ENCODE measurements around the gene TXNDC2.
"Not testable (repeated sequence)": the region's sequence is repeated elsewhere in the genome, so short reads cannot be mapped to it uniquely, and the experiment has no call there.

TXNDC2 gene

GRCh38 chr18:9885170-9886004, at the start of gene TXNDC2:
TXNDC2 (plus strand) TSS chr18:9885973; CDS start chr18:9886681, 708 bp downstream.
- no peak for DNase-seq (ENCODE audit: low spot score)

GRCh38 chr18:9838144-9838877, 47.5 kb upstream of the TXNDC2 start:
- DNase-seq (ENCODE audit: low spot score), result peak; percentile 74

GRCh38 chr18:9839211-9839610, 46.6 kb upstream of the TXNDC2 start:
- DNase-seq (ENCODE audit: low spot score), result no peak

GRCh38 chr18:9839853-9840252, 45.9 kb upstream of the TXNDC2 start:
- no peak for DNase-seq (ENCODE audit: low spot score)

GRCh38 chr18:9841752-9842151, 44.0 kb upstream of the TXNDC2 start:
- DNase-seq (ENCODE audit: low spot score), result no peak

GRCh38 chr18:9842448-9842847, 43.3 kb upstream of the TXNDC2 start:
- no peak for DNase-seq (ENCODE audit: low spot score)

GRCh38 chr18:9845256-9845655, 40.5 kb upstream of the TXNDC2 start:
- no peak for DNase-seq (ENCODE audit: low spot score)

GRCh38 chr18:9846162-9846925, 39.4 kb upstream of the TXNDC2 start:
- DNase-seq (ENCODE audit: low spot score), result peak; percentile 13

- DNase-seq (ENCODE audit: low spot score), result no peak
Measured at GRCh38 chr18:9848170-9848879, 37.4 kb upstream of the TXNDC2 start.

GRCh38 chr18:9849407-9850283, 36.1 kb upstream of the TXNDC2 start:
- DNase-seq (ENCODE audit: low spot score), result no peak

- DNase-seq (ENCODE audit: low spot score), result no peak
Measured at GRCh38 chr18:9850309-9850708, 35.5 kb upstream of the TXNDC2 start.

GRCh38 chr18:9851511-9851910, 34.3 kb upstream of the TXNDC2 start:
- DNase-seq (ENCODE audit: low spot score), result no peak

- DNase-seq (ENCODE audit: low spot score), result no peak
Measured at GRCh38 chr18:9852266-9853081, 33.3 kb upstream of the TXNDC2 start.

GRCh38 chr18:9854801-9855676, 30.7 kb upstream of the TXNDC2 start:
- no peak for DNase-seq (ENCODE audit: low spot score)

- no peak for DNase-seq (ENCODE audit: low spot score)
Measured at GRCh38 chr18:9855681-9856080, 30.1 kb upstream of the TXNDC2 start.

- no peak for DNase-seq (ENCODE audit: low spot score)
Measured at GRCh38 chr18:9856092-9856491, 29.7 kb upstream of the TXNDC2 start.

- not testable (repeated sequence) for DNase-seq (ENCODE audit: low spot score)
Measured at GRCh38 chr18:9857479-9857998, 28.2 kb upstream of the TXNDC2 start.

- no peak for DNase-seq (ENCODE audit: low spot score)
Measured at GRCh38 chr18:9858642-9859041, 27.1 kb upstream of the TXNDC2 start.

GRCh38 chr18:9859232-9859631, 26.5 kb upstream of the TXNDC2 start:
- DNase-seq (ENCODE audit: low spot score), result no peak
